Mesodermal cell (in vitro differentiated cells): ENCODE results near the gene CLASRP.

Source experiments
- H3K27ac ChIP-seq: 2 replicates; pipeline ENCODE4 v1.7.0; 2013; ENCODE audit warnings: mild to moderate bottlenecking, low read depth, low read length, moderate library complexity; ENCODE audit not compliant: severe bottlenecking
- H3K36me3 ChIP-seq: 2 replicates; pipeline ENCODE4 v1.7.1; 2013; ENCODE audit warnings: mild to moderate bottlenecking, low read length, moderate library complexity; ENCODE audit not compliant: control insufficient read depth, insufficient read depth
- H3K4me1 ChIP-seq: one replicate; pipeline ENCODE4 v1.7.1; 2013; ENCODE audit warnings: mild to moderate bottlenecking, low read length; ENCODE audit not compliant: insufficient read depth, control insufficient read depth, poor library complexity, severe bottlenecking
- H3K4me3 ChIP-seq: 2 replicates; pipeline ENCODE4 v1.7.0; 2013; ENCODE audit warnings: low read length, control low read depth, mild to moderate bottlenecking; ENCODE audit not compliant: insufficient read depth, poor library complexity, severe bottlenecking; ENCODE audit errors: extremely low read depth
- H3K9me3 ChIP-seq: 2 replicates; pipeline ENCODE4 v1.7.1; 2013; ENCODE audit warnings: mild to moderate bottlenecking, low read length, moderate library complexity; ENCODE audit not compliant: control insufficient read depth
- WGBS, 2 experiments: methylation state at CpG; one replicate each; pipeline ENCODE4 v1.1.5; 2013; ENCODE audit warnings: missing lambda C conversion rate in 2 of 2; ENCODE audit not compliant: insufficient coverage in 2 of 2; 5-methylcytosine and 5-hydroxymethylcytosine counted together

Gene CLASRP

DNA sequence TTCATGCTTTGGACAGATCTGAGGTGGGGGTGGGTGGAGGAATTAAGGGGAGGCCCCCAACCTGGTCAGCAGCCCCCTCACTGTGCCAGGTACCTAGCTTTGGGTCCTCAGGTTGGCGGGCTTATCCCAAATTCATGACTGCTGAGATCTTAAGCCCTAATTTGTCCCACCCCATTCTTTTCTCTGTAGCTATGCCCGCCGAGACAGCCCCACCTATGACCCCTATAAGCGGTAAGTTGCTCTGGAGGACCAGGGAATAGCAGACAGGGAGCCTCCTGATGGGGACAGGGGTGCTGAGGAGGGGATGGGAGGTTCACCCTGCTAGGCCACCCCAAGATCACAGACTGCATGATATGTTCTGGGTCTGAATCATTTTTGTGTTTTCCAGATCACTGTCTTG is 23.1 kb downstream of the CLASRP start:
- peaks cover 2% of the 10 kb centered on the region for H3K4me1 ChIP-seq
- WGBS, 2 experiments, result 94 to 100% methylated on average over 4 of the region's 4 CpGs
- H3K4me3 ChIP-seq, result no peak overlapping the region
- no peak overlapping the region for H3K27ac ChIP-seq
- peaks cover 84% of the 10 kb centered on the region for H3K36me3 ChIP-seq
- H3K9me3 ChIP-seq, result no peaks in the 10 kb centered on the region

DNA sequence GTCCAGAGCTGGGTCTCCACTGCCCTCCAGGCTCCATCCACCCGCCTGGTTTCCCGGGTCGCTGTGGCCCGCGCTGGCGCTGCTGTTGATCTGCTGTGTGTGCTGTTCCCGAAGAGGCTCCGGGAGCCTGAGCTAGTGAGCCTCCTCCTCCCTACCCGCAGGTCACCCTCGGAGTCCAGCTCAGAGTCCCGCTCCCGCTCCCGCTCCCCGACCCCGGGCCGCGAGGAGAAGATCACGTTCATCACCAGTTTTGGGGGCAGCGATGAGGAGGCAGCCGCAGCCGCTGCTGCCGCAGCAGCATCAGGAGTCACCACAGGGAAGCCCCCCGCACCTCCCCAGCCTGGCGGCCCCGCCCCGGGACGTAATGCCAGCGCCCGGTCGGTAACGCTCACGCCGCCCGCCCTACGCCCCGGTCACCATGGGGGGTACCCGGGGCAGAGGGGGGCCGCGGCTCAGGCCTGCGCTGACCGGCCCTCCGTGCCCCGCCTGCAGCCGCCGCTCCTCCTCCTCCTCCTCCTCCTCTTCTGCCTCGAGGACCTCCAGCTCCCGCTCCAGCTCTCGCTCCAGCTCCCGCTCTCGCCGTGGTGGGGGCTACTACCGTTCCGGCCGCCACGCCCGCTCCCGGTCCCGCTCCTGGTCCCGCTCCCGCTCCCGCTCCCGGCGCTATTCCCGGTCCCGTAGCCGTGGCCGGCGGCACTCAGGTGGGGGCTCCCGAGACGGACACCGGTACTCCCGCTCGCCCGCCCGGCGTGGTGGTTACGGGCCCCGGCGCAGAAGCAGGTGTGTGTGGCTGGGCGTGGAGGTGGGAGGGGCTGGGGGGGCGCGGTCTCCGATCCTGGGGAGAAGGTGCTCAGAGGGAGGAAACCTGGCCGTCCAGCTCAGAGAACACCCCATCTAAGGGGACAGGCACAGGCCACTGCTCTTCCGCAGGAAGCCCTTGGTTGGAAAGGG is 25.3 kb downstream of the CLASRP start:
- WGBS, 2 experiments, result 97 to 98% methylated on average over 76 to 79 of the region's 85 CpGs
- H3K27ac ChIP-seq, result no peak overlapping the region
- H3K4me1 ChIP-seq, result peaks cover 2% of the 10 kb centered on the region
- H3K9me3 ChIP-seq, result no peaks in the 10 kb centered on the region
- H3K36me3 ChIP-seq, result peaks cover 88% of the 10 kb centered on the region
- no peak overlapping the region for H3K4me3 ChIP-seq

DNA sequence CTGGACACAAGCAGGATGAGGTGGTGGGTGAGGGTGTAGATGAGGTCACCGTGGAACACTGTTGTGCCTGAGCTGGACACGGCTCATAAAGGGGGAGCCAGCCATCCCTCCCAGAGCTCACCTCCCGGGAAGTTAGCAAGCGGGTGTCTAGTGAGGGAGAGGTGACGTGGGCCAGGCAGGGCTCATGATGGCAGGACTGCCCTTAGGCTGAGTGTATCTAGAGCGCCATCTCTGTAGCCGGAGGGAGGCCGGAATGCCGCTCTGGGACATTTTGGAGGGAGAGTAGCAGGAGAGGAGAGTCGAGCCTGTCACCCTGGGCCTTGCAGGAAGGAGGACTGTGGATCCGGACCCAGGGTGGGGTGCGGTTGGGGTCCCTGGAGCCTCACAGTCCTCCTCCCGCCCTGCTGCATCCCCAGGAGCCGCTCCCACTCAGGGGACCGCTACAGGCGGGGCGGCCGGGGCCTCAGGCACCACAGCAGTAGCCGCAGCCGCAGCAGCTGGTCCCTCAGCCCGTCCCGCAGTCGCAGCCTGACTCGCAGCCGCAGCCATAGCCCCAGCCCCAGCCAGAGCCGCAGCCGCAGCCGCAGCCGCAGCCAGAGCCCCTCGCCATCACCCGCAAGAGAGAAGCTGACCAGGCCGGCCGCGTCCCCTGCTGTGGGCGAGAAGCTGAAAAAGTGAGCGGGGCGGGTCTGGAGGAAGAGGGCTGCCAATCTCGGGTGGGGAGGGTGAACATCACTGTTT is 28.2 kb downstream of the CLASRP start:
- Histone ChIP-seq H3K27ac (no peak overlapping the region), H3K4me1 (no peaks in the 10 kb centered on the region), H3K36me3 (peaks cover 87% of the 10 kb centered on the region), H3K4me3 (no peak overlapping the region), H3K9me3 (no peaks in the 10 kb centered on the region)
- 93 to 95% methylated on average over 30 to 38 of the region's 38 CpGs for WGBS, 2 experiments

DNA sequence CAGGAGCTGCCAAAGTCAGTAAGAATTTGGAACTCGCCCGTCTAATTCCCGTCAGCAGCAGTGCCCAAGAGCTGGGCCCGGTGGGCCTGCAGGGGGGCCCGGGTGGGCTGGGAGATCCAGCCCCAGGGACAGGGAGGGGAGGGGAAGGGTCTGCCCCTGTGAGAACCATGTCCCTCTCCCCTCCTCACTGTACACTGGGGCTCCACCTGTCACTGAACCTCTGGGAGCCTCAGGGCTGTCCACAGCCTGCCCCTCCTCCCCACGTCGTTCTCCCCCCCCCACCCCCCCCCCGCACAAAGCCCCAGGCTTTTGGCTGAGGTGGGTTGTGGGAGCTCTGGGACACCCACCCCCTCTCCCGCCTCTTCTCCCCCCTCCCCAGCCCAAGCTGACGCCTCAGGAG is 29.2 kb downstream of the CLASRP start:
- no peak overlapping the region for H3K4me3 ChIP-seq
- no peaks in the 10 kb centered on the region for H3K4me1 ChIP-seq
- 77 to 100% methylated on average over 4 to 5 of the region's 10 CpGs for WGBS, 2 experiments
- H3K9me3 ChIP-seq, result no peaks in the 10 kb centered on the region
- H3K27ac ChIP-seq, result no peak overlapping the region
- H3K36me3 ChIP-seq, result peaks cover 77% of the 10 kb centered on the region

DNA sequence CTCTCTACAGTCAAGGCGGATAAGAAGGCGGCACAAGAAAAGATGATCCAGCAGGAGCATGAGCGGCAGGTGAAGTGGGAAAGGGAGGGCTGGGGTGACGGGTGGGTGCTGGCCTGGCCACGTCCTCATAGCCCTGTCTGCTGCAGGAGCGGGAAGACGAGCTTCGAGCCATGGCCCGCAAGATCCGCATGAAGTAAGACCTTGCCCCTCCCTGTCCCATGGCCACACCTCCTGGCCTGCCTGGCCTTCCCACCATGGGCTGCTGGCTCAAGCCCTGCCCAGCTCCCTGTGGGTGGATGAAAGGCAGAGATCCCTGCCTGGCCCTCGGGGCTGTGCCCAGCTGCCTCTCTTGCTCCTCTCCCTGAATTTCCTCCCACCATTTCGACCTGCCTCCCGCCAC is 30.2 kb downstream of the CLASRP start:
- WGBS, 2 experiments, result 75 to 80% methylated on average over 7 to 11 of the region's 13 CpGs
- peaks cover 67% of the 10 kb centered on the region for H3K36me3 ChIP-seq

DNA sequence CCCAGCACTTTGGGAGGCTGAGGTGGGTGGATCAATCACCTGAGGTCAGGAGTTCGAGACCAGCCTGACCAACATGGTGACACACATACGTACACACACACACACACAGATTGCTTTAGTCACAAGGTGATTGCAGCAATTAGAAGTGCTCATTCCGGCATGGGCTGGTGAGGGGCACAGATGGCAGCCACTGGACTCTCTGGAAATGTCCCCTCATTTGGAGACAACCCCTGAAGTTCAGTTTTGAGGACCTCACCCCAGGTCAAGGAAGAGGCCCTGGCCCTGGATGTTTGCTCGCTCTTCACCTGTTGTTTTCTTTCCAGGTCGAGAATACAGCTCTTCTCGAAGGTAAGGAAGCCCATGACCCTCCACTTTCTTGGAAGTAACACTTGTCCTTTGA is 31.4 kb downstream of the CLASRP start:
- peaks cover 57% of the 10 kb centered on the region for H3K36me3 ChIP-seq
- no peak overlapping the region for H3K27ac ChIP-seq
- WGBS, 2 experiments, result 98 to 100% methylated on average over 5 of the region's 6 CpGs
- H3K9me3 ChIP-seq, result no peaks in the 10 kb centered on the region
- H3K4me3 ChIP-seq, result no peak overlapping the region
- H3K4me1 ChIP-seq, result no peaks in the 10 kb centered on the region

More for the DNA sequence above, 30.2 kb downstream of the CLASRP start:
- no peak overlapping the region for H3K27ac ChIP-seq
- no peaks in the 10 kb centered on the region for H3K4me1 ChIP-seq
- H3K4me3 ChIP-seq, result no peak overlapping the region
- H3K9me3 ChIP-seq, result no peaks in the 10 kb centered on the region

DNA sequence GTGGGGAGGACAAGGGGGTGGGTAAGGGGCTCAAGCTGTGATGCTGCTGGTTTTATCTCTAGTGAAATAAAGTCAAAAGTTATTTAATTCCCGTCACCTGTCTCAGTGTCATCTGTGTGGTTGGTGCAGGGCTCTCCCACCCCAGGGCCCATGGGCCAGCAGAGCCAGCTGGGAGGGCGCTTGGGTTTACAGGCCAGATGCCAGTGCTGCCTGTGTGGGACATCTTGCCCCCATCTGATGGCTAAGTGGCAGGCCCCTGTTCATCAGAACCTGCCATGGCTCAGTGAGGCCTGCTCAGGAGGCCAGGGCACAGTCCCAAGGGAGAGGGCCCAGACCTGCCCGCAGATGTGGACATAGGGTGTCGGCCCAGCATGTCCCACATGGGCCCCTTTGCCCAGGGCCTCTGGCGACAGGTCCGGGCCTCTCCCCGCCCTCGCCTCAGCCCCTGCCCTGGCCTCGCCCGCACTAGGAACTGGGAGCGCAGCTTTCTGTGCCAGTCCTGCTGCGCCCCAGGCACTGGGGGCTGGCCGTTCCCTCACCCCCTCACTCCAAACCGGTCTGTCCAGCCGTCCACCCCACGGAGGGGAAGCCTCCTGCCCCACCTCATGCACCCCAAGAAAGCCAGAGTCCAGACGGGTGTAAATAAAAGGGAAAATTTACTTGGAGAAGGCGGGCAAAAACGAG is 32.2 kb downstream of the CLASRP start:
- 94 to 96% methylated on average over 12 to 17 of the region's 19 CpGs for WGBS, 2 experiments
- no peak overlapping the region for H3K27ac ChIP-seq
- H3K4me1 ChIP-seq, result no peaks in the 10 kb centered on the region
- no peaks in the 10 kb centered on the region for H3K9me3 ChIP-seq
- H3K36me3 ChIP-seq, result peaks cover 49% of the 10 kb centered on the region
- H3K4me3 ChIP-seq, result no peak overlapping the region

DNA sequence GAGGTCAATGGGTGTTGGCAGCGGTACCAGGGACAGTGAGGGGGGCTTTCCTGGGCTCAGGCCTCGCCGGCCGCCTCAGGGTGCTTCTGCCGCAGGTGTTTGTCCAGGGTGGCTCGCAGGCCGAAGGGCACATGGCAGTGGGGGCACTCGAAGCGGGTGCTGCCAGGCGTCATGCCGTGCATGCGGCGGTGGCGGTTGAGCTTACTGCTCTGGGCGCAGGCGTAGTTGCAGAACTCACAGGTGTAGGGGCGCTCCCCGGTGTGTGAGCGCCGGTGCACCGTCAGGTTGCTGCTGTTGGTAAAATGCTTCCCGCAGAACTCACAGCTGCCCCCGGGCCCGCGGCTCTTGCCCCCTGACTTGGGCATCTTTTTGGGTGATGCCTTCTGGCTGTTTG is 32.7 kb downstream of the CLASRP start:
- Histone ChIP-seq H3K4me3 (no peak overlapping the region), H3K27ac (no peak overlapping the region), H3K4me1 (peaks cover 2% of the 10 kb centered on the region), H3K36me3 (peaks cover 46% of the 10 kb centered on the region), H3K9me3 (no peaks in the 10 kb centered on the region)
- 94 to 97% methylated on average over 25 of the region's 25 CpGs for WGBS, 2 experiments

DNA sequence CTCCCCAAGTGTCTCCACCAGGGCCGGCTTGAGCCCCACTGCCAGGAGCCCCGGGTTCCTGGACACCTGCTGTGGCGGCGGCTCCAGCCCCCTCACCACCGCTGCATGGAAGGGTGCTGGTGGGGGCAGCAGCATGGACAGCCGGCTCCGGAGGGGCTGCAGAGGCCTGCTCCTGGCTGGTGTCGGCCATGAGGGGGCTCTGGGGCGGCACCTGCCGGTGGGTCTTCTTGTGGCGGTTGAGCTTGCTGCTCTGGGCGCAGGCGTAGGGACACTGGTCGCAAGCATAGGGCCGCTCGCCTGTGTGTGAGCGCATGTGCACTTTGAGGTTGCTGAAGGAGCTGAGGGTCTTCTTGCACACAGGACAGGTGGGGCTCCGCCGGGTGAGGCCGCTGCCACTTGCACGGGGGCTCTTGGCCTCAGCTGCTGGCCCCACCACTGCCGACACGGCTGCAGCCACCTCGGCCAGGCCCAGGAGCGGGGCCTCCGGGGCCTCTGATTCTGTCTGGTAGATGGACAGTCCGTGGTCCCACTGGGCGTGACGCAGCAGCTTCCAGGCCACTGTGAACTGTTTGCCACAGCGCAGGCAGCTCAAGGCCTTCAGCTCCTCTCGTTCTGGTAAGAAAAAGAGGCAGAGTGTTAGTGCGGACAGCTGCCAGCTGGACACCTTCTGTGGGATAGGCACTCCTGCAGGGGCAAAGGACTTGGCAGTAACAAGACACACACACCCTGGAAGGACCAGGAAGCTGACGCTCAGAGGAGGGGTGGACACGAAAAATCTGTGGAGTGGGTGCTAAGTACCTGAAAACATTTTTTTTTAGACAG is 33.3 kb downstream of the CLASRP start:
- no peak overlapping the region for H3K4me3 ChIP-seq
- H3K4me1 ChIP-seq, result peaks cover 5% of the 10 kb centered on the region
- H3K36me3 ChIP-seq, result peaks cover 40% of the 10 kb centered on the region
- WGBS, 2 experiments, result 93 to 96% methylated on average over 12 to 30 of the region's 34 CpGs
- no peaks in the 10 kb centered on the region for H3K9me3 ChIP-seq
- no peak overlapping the region for H3K27ac ChIP-seq

DNA sequence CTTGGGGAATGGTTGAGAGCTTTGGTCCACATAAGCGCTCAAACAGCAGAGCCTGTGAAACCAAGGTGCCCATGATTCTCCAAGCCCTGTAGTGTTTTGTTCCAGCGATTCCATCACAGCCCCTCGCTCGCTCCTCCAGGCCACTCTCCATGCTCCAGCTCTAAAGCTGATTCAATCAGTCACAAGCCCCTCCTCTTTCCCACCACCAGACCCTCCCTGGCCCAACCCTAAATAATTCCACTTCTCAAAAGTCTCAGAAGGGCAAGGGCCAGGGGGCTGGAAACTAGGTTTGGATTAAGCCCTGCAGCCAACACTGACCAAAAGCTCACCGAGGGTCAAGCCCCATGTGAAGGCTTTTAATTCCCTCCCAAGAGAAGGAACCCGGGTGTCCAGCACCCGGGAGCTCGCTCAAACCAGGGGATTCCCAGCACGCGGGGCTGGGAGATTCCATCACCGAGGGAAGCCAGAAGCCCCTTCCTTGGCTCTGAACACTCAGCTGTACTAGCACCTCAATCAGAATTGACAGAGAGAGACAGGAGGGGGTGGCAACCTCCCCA is 36.0 kb downstream of the CLASRP start:
- Histone ChIP-seq H3K27ac (peak overlapping the region; percentile 24), H3K4me3 (peak overlapping the region; percentile 19)
- WGBS, 2 experiments, result 36 to 39% methylated on average over 7 to 11 of the region's 11 CpGs

More for the DNA sequence above, 36.0 kb downstream of the CLASRP start:
- Histone ChIP-seq H3K4me1 (peaks cover 5% of the 10 kb centered on the region), H3K36me3 (peaks cover 21% of the 10 kb centered on the region), H3K9me3 (no peaks in the 10 kb centered on the region)
